Natural killer cell (primary cell): Measurements from ENCODE around the gene NCK2. TPM values are rescaled to one million over a fixed set of nuclear protein-coding genes. Genes with fewer than 3 reads are reported as not detected.

Experiments
- ATAC-seq, 3 donors: fragments of 150-1000 bp in 2 of 3; fragments of 200-7000 bp in 1 of 3; cut with Tn5 transposase; 1 replicate in 1 of 3; 2 replicates in 2 of 3; pipeline ENCODE4 v1.10.0; 2021; ENCODE audit warnings: mild to moderate bottlenecking in 2 of 3, moderate library complexity in 2 of 3
- DNase-seq, 2 donors: peaks; one replicate each; pipeline versions ENCODE4 v3.0.0 to v3.0.0-alpha.2; 2013 to 2021; ENCODE audit warnings: mixed read lengths in 1 of 2
- H3K27ac ChIP-seq: one replicate; pipeline ENCODE4 v1.5.1; 2013; ENCODE audit warnings: mild to moderate bottlenecking, low read length
- H3K27me3 ChIP-seq: one replicate; pipeline ENCODE4 v1.6.1; 2013; ENCODE audit warnings: low read length; ENCODE audit not compliant: control insufficient read depth, insufficient read depth
- H3K36me3 ChIP-seq: one replicate; pipeline ENCODE4 v1.6.1; 2013; ENCODE audit warnings: low read length; ENCODE audit not compliant: control insufficient read depth, insufficient read depth
- H3K4me1 ChIP-seq: one replicate; pipeline ENCODE4 v1.6.1; 2013; ENCODE audit warnings: low read length; ENCODE audit not compliant: control insufficient read depth, insufficient read depth
- H3K4me3 ChIP-seq: one replicate; pipeline ENCODE4 v1.5.1; 2013; ENCODE audit warnings: low read length
- H3K9me3 ChIP-seq: one replicate; pipeline ENCODE4 v1.6.1; 2013; ENCODE audit warnings: low read length; ENCODE audit not compliant: control insufficient read depth, insufficient read depth
- H3K27ac Mint-ChIP-seq, 2 donors: one replicate each; pipeline ENCODE4 v1.8.0; 2022; ENCODE audit warnings: mild to moderate bottlenecking in 2 of 2, mixed read lengths in 2 of 2, moderate library complexity in 1 of 2
- H3K27me3 Mint-ChIP-seq, 2 donors: one replicate each; pipeline ENCODE4 v1.8.0; 2022; ENCODE audit warnings: low read depth in 2 of 2, mixed read lengths in 2 of 2
- H3K36me3 Mint-ChIP-seq: one replicate; pipeline ENCODE4 v1.8.0; 2022; ENCODE audit warnings: mixed read lengths
- H3K4me1 Mint-ChIP-seq, 2 donors: one replicate each; pipeline ENCODE4 v1.8.0; 2022; ENCODE audit warnings: mixed read lengths in 2 of 2
- H3K4me3 Mint-ChIP-seq: one replicate; pipeline ENCODE4 v1.8.0; 2022; ENCODE audit warnings: mild to moderate bottlenecking, moderate library complexity, mixed read lengths
- H3K9me3 Mint-ChIP-seq, 2 donors: one replicate each; pipeline ENCODE4 v1.8.0; 2022; ENCODE audit warnings: mixed read lengths in 2 of 2
- CTCF ChIP-seq: fragments of 200-600 bp; IDR thresholded peaks from one replicate; pipeline ENCODE4 v1.8.0; 2022; ENCODE audit warnings: antibody characterized with exemption
- WGBS: methylation state at CpG from one replicate; pipeline ENCODE4 v1.1.7; 2013; ENCODE audit warnings: missing lambda C conversion rate; ENCODE audit not compliant: insufficient coverage; 5-methylcytosine and 5-hydroxymethylcytosine counted together
- intact Hi-C: fragments of 100-400 bp; cut with micrococcal nuclease; formaldehyde crosslinking; loops from one replicate; pipeline ENCODE4 v1.14.2; 2022
- total RNA-seq, 4 donors: library from RNA; stranded (reverse); fragments of 120-200 nt in 1 of 4; gene quantifications; one replicate each; pipeline versions ENCODE4 v1.2.3 to v1.2.4, GENCODE V29; 2013 to 2022

NCK2 gene
- total RNA-seq, 3 donors from 2014 or later (not counting 1 experiment from before 2014, with no cell fraction given) = 34.1 to 50.8 (median 43.0) TPM

GRCh38 chr2:105718846-105719481, 25.7 kb upstream of the NCK2 start:
- no peaks in the 10 kb centered on the region for H3K9me3 ChIP-seq
- H3K36me3 ChIP-seq = no peaks in the 10 kb centered on the region
- TF ChIP-seq CTCF = no peak
- WGBS = 40% methylated on average over 7 of the region's 8 CpGs
- Mint-ChIP-seq H3K27ac (no peak overlapping the region), H3K27me3 (peaks cover 18 to 44% of the 10 kb centered on the region in 2 donors), H3K9me3 (no peaks in the 10 kb centered on the region), H3K4me3 (no peak overlapping the region), H3K36me3 (no peaks in the 10 kb centered on the region), H3K4me1 (no peaks in the 10 kb centered on the region)
- no peak overlapping the region for H3K4me3 ChIP-seq
- intact Hi-C loops = no loop called here
- H3K4me1 ChIP-seq = no peaks in the 10 kb centered on the region
- no peak overlapping the region for H3K27ac ChIP-seq
- ATAC-seq = no peak
- H3K27me3 ChIP-seq = no peaks in the 10 kb centered on the region
- no peak for DNase-seq

- Mint-ChIP-seq H3K36me3 (peaks cover 6% of the 10 kb centered on the region), H3K4me1 (no peaks in the 10 kb centered on the region), H3K4me3 (no peak overlapping the region), H3K9me3 (peaks cover 0 to 2% of the 10 kb centered on the region in 2 donors), H3K27me3 (peaks cover 13 to 23% of the 10 kb centered on the region in 2 donors), H3K27ac (no peak overlapping the region)
- no peaks in the 10 kb centered on the region for H3K27me3 ChIP-seq
- H3K4me3 ChIP-seq = no peak overlapping the region
- 72% methylated on average over 6 of the region's 8 CpGs for WGBS
- no peak for DNase-seq
- no peaks in the 10 kb centered on the region for H3K36me3 ChIP-seq
- intact Hi-C loops = no loop called here
- no peak for ATAC-seq
- no peak for TF ChIP-seq CTCF
- H3K4me1 ChIP-seq = no peaks in the 10 kb centered on the region
- no peak overlapping the region for H3K27ac ChIP-seq
- H3K9me3 ChIP-seq = no peaks in the 10 kb centered on the region
Observed at GRCh38 chr2:105721991-105722511, 22.7 kb upstream of the NCK2 start.

GRCh38 chr2:105722726-105723297, 21.9 kb upstream of the NCK2 start:
- no peak for ATAC-seq
- Mint-ChIP-seq H3K4me3 (no peak overlapping the region), H3K9me3 (peaks cover 0 to 2% of the 10 kb centered on the region in 2 donors), H3K27me3 (peaks cover 13 to 23% of the 10 kb centered on the region in 2 donors), H3K36me3 (peaks cover 8% of the 10 kb centered on the region), H3K4me1 (no peaks in the 10 kb centered on the region), H3K27ac (no peak overlapping the region)
- Histone ChIP-seq H3K27me3 (no peaks in the 10 kb centered on the region), H3K4me1 (no peaks in the 10 kb centered on the region), H3K36me3 (no peaks in the 10 kb centered on the region), H3K27ac (no peak overlapping the region), H3K9me3 (peaks cover 5% of the 10 kb centered on the region), H3K4me3 (no peak overlapping the region)
- 93% methylated on average over 11 of the region's 11 CpGs for WGBS
- intact Hi-C loops = no loop called here
- DNase-seq = no peak
- TF ChIP-seq CTCF = no peak
